GM18868 (cell line): ENCODE measurements around the gene TEC.

Source experiments
- ATAC-seq: cut with Tn5 transposase; IDR thresholded peaks from one replicate; pipeline ENCODE4 v1.9.1; 2021; ENCODE audit warnings: mild to moderate bottlenecking, moderate library complexity; ENCODE audit not compliant: unreplicated experiment

The TEC gene

GRCh38 chr4:48093991-48094416, 175.6 kb downstream of the TEC start:
- no peak for ATAC-seq

- no peak for ATAC-seq
Measured at GRCh38 chr4:48090621-48091020, 179.0 kb downstream of the TEC start.

GRCh38 chr4:48085821-48086589, 183.6 kb downstream of the TEC start:
- ATAC-seq = no peak
